ENCODE data around the gene CCR4.
"Not testable (repeated sequence)": the region's sequence is repeated elsewhere in the genome, so short reads cannot be mapped to it uniquely, and the experiment has no call there.

The CCR4 gene

GRCh38 chr3:32983124-32983523 is 31.7 kb downstream of the CCR4 start:
- no peak for DNase-seq (ENCODE audit: low read depth)

GRCh38 chr3:32984918-32985317 is 33.5 kb downstream of the CCR4 start:
- not testable (repeated sequence) for DNase-seq (ENCODE audit: low read depth)

- DNase-seq (ENCODE audit: low read depth), result no peak
Measured at GRCh38 chr3:32989171-32989570, 37.7 kb downstream of the CCR4 start.

- no peak for DNase-seq (ENCODE audit: low read depth)
Measured at GRCh38 chr3:32990116-32990515, 38.7 kb downstream of the CCR4 start.

GRCh38 chr3:32991781-32992180 is 40.3 kb downstream of the CCR4 start:
- no peak for DNase-seq (ENCODE audit: low read depth)

- no peak for DNase-seq (ENCODE audit: low read depth)
Measured at GRCh38 chr3:32992310-32992686, 40.9 kb downstream of the CCR4 start.

- no peak for DNase-seq (ENCODE audit: low read depth)
Measured at GRCh38 chr3:32994045-32994444, 42.6 kb downstream of the CCR4 start.

GRCh38 chr3:32995098-32995497 is 43.7 kb downstream of the CCR4 start:
- DNase-seq (ENCODE audit: low read depth), result no peak

GRCh38 chr3:32996048-32996754 is 44.8 kb downstream of the CCR4 start:
- DNase-seq (ENCODE audit: low read depth), result no peak

GRCh38 chr3:32996755-32997091 is 45.3 kb downstream of the CCR4 start:
- no peak for DNase-seq (ENCODE audit: low read depth)

GRCh38 chr3:32998631-32999451 is 47.4 kb downstream of the CCR4 start:
- no peak for DNase-seq (ENCODE audit: low read depth)

GRCh38 chr3:33000691-33001385 is 49.4 kb downstream of the CCR4 start:
- no peak for DNase-seq (ENCODE audit: low read depth)

GRCh38 chr3:33001889-33002288 is 50.4 kb downstream of the CCR4 start:
- no peak for DNase-seq (ENCODE audit: low read depth)

GRCh38 chr3:33003308-33003707 is 51.9 kb downstream of the CCR4 start:
- no peak for DNase-seq (ENCODE audit: low read depth)

GRCh38 chr3:33004205-33004604 is 52.8 kb downstream of the CCR4 start:
- no peak for DNase-seq (ENCODE audit: low read depth)

GRCh38 chr3:33004961-33005360 is 53.5 kb downstream of the CCR4 start:
- DNase-seq (ENCODE audit: low read depth), result no peak

Data from GM04503 (cell line).